Ovary (tissue), 9 donors: Measurements from ENCODE around the gene SZT2. TPM values are rescaled to one million over a fixed set of nuclear protein-coding genes. Genes with fewer than 3 reads are reported as not detected.

Experiments used
- DNase-seq, 5 donors: peaks; one replicate each; pipeline ENCODE4 v3.0.0-alpha.2; 2019 to 2020
- H3K27ac ChIP-seq, 2 donors: fragments of 200-600 bp; one replicate each; pipeline versions ENCODE4 v1.5.1 to v1.8.0; 2019 to 2022
- H3K27me3 ChIP-seq: fragments of 200-600 bp; one replicate; pipeline ENCODE4 v1.8.0; 2022
- H3K36me3 ChIP-seq: fragments of 200-600 bp; sonication (generic); one replicate; pipeline ENCODE4 v1.5.1; 2019
- H3K4me1 ChIP-seq: one replicate; pipeline ENCODE4 v1.8.1; 2013; ENCODE audit warnings: mild to moderate bottlenecking, moderate library complexity; ENCODE audit not compliant: insufficient read depth
- H3K4me3 ChIP-seq: fragments of 200-600 bp; sonication (generic); one replicate; pipeline ENCODE4 v1.5.1; 2017
- H3K9me3 ChIP-seq, 2 donors: fragments of 200-600 bp in 1 of 2; sonication (generic) in 1 of 2; one replicate each; pipeline versions ENCODE4 v1.5.1 to v1.8.1; 2013 to 2019; ENCODE audit warnings: mild to moderate bottlenecking in 1 of 2, moderate library complexity in 1 of 2
- CTCF ChIP-seq, 3 donors: fragments of 450-650 bp in 2 of 3; fragments of 200-600 bp in 1 of 3; IDR thresholded peaks; one replicate each; pipeline versions ENCODE4 v1.5.1 to v1.8.0; 2016 to 2022; ENCODE audit warnings: antibody characterized with exemption in 3 of 3, mild to moderate bottlenecking in 1 of 3
- EP300 ChIP-seq: sonication (generic); formaldehyde crosslinking; IDR thresholded peaks from one replicate; pipeline ENCODE4 v1.6.1; 2017; ENCODE audit warnings: antibody characterized with exemption
- POLR2A ChIP-seq: fragments of 450-650 bp; IDR thresholded peaks from one replicate; pipeline ENCODE4 v1.6.1; 2017; ENCODE audit warnings: antibody characterized with exemption, mild to moderate bottlenecking, moderate library complexity
- WGBS, 3 donors: extraction: QIAGEN DNeasy Blood & Tissue Kit in 1 of 3; methylation state at CpG; one replicate each; pipeline versions ENCODE4 v1.1.5 to v1.1.7; 2013 to 2017; 5-methylcytosine and 5-hydroxymethylcytosine counted together
- intact Hi-C, 4 donors: fragments of 100-400 bp; cut with DNase I; formaldehyde crosslinking; loops; one replicate each; pipeline versions ENCODE4 v1.11.0 to v1.15.1; 2022 to 2023
- polyA plus RNA-seq, 2 donors: library from polyadenylated mRNA; stranded (reverse); fragments of 200-250 nt in 1 of 2; fragments of 350-450 nt in 1 of 2; fragmentation: Illumina TruSeq in 1 of 2; extraction: RNeasy Lipid Tissue Mini Kit (QIAGEN cat#74804) in 1 of 2; gene quantifications; one replicate each; pipeline ENCODE4 v1.2.3, GENCODE V29; 2013 to 2014
- total RNA-seq, 7 donors: library from RNA; depleted of rRNA in 2 of 7; stranded (reverse); fragments of >200 nt in 2 of 7; fragmentation: NEBNext Ultra II Directional in 3 of 7; extraction: Animal tissue kit (Norgen Biotek cat#: 25700) in 3 of 7; gene quantifications; one replicate each; pipeline versions ENCODE4 v1.1.0 to v1.2.4, GENCODE V29; 2016 to 2023
- donor health status: DM: no; HTN: no; CAD: no; lungs with moderate emphysema.
- donor health status: DM: no; HTN: no; CAD: no.
- donor health status: Bipolar disorder and iron deficiency.
- donor health status: DM: yes; HTN: yes; CAD: no.
- donor health status: DM: no; HTN: no; CAD: no.
- donor health status: DM: yes; HTN: yes; CAD: no.

The SZT2 gene
- total and polyA plus RNA-seq, 9 donors, result 16.8 to 89.3 (median 49.8) TPM

- H3K9me3 ChIP-seq, result no peaks in the 10 kb centered on the region
- intact Hi-C loops, result no loop called here
- TF ChIP-seq CTCF (IDR thresholded peaks at IDR 0.05) (no peak), EP300 (no peak), POLR2A (no peak)
- no peak for DNase-seq
- no peaks in the 10 kb centered on the region for H3K4me1 ChIP-seq
- no peak overlapping the region for H3K4me3 ChIP-seq
- H3K27me3 ChIP-seq, result no peaks in the 10 kb centered on the region
- H3K36me3 ChIP-seq, result no peaks in the 10 kb centered on the region
- 86 to 89% (median 87%) methylated on average over 1 of the region's 1 CpG for WGBS, 3 donors
- H3K27ac ChIP-seq, result no peak overlapping the region
These were observed 38.7 kb upstream of the SZT2 start for GRCh38 chr1:43350976-43351375.

GRCh38 chr1:43351421-43352350 is 38.0 kb upstream of the SZT2 start:
- H3K4me3 ChIP-seq, result no peak overlapping the region
- no peak for DNase-seq
- no peak overlapping the region for H3K27ac ChIP-seq
- H3K27me3 ChIP-seq, result no peaks in the 10 kb centered on the region
- TF ChIP-seq POLR2A, result no peak
- TF ChIP-seq CTCF (IDR thresholded peaks at IDR 0.05), result no peak
- TF ChIP-seq EP300, result no peak
- H3K9me3 ChIP-seq, result no peaks in the 10 kb centered on the region
- intact Hi-C loops, result no loop called here
- H3K4me1 ChIP-seq, result no peaks in the 10 kb centered on the region
- WGBS, 3 donors, result 83 to 87% (median 83%) methylated on average over 10 of the region's 10 CpGs
- H3K36me3 ChIP-seq, result no peaks in the 10 kb centered on the region

GRCh38 chr1:43352351-43352705 is 37.4 kb upstream of the SZT2 start:
- intact Hi-C loops, result no loop called here
- DNase-seq, result no peak
- Histone ChIP-seq H3K36me3 (no peaks in the 10 kb centered on the region), H3K4me3 (no peak overlapping the region), H3K9me3 (no peaks in the 10 kb centered on the region), H3K27ac (no peak overlapping the region), H3K27me3 (no peaks in the 10 kb centered on the region), H3K4me1 (no peaks in the 10 kb centered on the region)
- TF ChIP-seq EP300 (no peak), CTCF (IDR thresholded peaks at IDR 0.05) (no peak), POLR2A (no peak)
- 79 to 91% (median 80%) methylated on average over 2 of the region's 2 CpGs for WGBS, 3 donors

GRCh38 chr1:43352881-43353280 is 36.8 kb upstream of the SZT2 start:
- H3K36me3 ChIP-seq, result no peaks in the 10 kb centered on the region
- 58 to 65% (median 59%) methylated on average over 3 of the region's 3 CpGs for WGBS, 3 donors
- no peak for DNase-seq
- intact Hi-C loops, result no loop called here
- TF ChIP-seq EP300 (no peak), CTCF (IDR thresholded peaks at IDR 0.05) (no peak), POLR2A (no peak)
- H3K4me3 ChIP-seq, result no peak overlapping the region
- H3K4me1 ChIP-seq, result no peaks in the 10 kb centered on the region
- no peaks in the 10 kb centered on the region for H3K27me3 ChIP-seq
- no peaks in the 10 kb centered on the region for H3K9me3 ChIP-seq
- no peak overlapping the region for H3K27ac ChIP-seq
